Ovary (tissue), 3 donors: Measurements from ENCODE around the gene KCNN4.

Source experiments
- EP300 ChIP-seq: sonication (generic); formaldehyde crosslinking; IDR thresholded peaks from one replicate; pipeline ENCODE4 v1.6.1; 2017; ENCODE audit warnings: antibody characterized with exemption
- POLR2A ChIP-seq: fragments of 450-650 bp; IDR thresholded peaks from one replicate; pipeline ENCODE4 v1.6.1; 2017; ENCODE audit warnings: antibody characterized with exemption, mild to moderate bottlenecking, moderate library complexity
- TF ChIP-seq, protein P1 (sequence below), 3 donors: fragments of 450-650 bp in 2 of 3; fragments of 200-600 bp in 1 of 3; IDR thresholded peaks; one replicate each; pipeline versions ENCODE4 v1.5.1 to v1.8.0; 2016 to 2022; ENCODE audit warnings: antibody characterized with exemption in 3 of 3, mild to moderate bottlenecking in 1 of 3
- donor health status: DM: no; HTN: no; CAD: no.

- TF ChIP-seq, protein P1, sequence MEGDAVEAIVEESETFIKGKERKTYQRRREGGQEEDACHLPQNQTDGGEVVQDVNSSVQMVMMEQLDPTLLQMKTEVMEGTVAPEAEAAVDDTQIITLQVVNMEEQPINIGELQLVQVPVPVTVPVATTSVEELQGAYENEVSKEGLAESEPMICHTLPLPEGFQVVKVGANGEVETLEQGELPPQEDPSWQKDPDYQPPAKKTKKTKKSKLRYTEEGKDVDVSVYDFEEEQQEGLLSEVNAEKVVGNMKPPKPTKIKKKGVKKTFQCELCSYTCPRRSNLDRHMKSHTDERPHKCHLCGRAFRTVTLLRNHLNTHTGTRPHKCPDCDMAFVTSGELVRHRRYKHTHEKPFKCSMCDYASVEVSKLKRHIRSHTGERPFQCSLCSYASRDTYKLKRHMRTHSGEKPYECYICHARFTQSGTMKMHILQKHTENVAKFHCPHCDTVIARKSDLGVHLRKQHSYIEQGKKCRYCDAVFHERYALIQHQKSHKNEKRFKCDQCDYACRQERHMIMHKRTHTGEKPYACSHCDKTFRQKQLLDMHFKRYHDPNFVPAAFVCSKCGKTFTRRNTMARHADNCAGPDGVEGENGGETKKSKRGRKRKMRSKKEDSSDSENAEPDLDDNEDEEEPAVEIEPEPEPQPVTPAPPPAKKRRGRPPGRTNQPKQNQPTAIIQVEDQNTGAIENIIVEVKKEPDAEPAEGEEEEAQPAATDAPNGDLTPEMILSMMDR (IDR thresholded peaks at IDR 0.05): no peak
- TF ChIP-seq POLR2A: no peak
- TF ChIP-seq EP300: no peak
Observed at GRCh38 chr19:43765109-43765876, 15.5 kb downstream of the KCNN4 start.
